Fibroblast of skin of abdomen (primary cell): ENCODE results near the gene SPECC1.
"Not testable (repeated sequence)": the region's sequence is repeated elsewhere in the genome, so short reads cannot be mapped to it uniquely, and the experiment has no call there.

Source experiments
- DNase-seq: peaks from one replicate; pipeline ENCODE4 v3.0.0-alpha.2; 2013

SPECC1 gene

GRCh38 chr17:20246692-20247091 is 237.5 kb downstream of the SPECC1 start:
- no peak for DNase-seq

- DNase-seq = no peak
Observed at GRCh38 chr17:20253323-20253722, 244.2 kb downstream of the SPECC1 start.

- DNase-seq = no peak
Observed at GRCh38 chr17:20254541-20254940, 245.4 kb downstream of the SPECC1 start.

GRCh38 chr17:20256144-20256543 is 247.0 kb downstream of the SPECC1 start:
- no peak for DNase-seq

- DNase-seq = no peak
Observed at GRCh38 chr17:20257008-20257407, 247.8 kb downstream of the SPECC1 start.

GRCh38 chr17:20257798-20258197 is 248.6 kb downstream of the SPECC1 start:
- no peak for DNase-seq

- no peak for DNase-seq
Observed at GRCh38 chr17:20259668-20260067, 250.5 kb downstream of the SPECC1 start.

GRCh38 chr17:20260268-20260667 is 251.1 kb downstream of the SPECC1 start:
- DNase-seq = no peak

GRCh38 chr17:20262226-20263114 is 253.3 kb downstream of the SPECC1 start:
- peak; percentile 86 for DNase-seq

- not testable (repeated sequence) for DNase-seq
Observed at GRCh38 chr17:20263115-20263433, 253.9 kb downstream of the SPECC1 start.

- DNase-seq = peak; percentile 88
Observed at GRCh38 chr17:20263595-20263994, 254.4 kb downstream of the SPECC1 start.

GRCh38 chr17:20264996-20265395 is 255.8 kb downstream of the SPECC1 start:
- DNase-seq = no peak

GRCh38 chr17:20266806-20267458 is 257.8 kb downstream of the SPECC1 start:
- peak; percentile 84 for DNase-seq

GRCh38 chr17:20267459-20267842 is 258.3 kb downstream of the SPECC1 start:
- no peak for DNase-seq

- DNase-seq = no peak
Observed at GRCh38 chr17:20270369-20270768, 261.2 kb downstream of the SPECC1 start.

GRCh38 chr17:20271011-20271610 is 262.0 kb downstream of the SPECC1 start:
- no peak for DNase-seq

GRCh38 chr17:20273741-20274500 is 264.8 kb downstream of the SPECC1 start:
- no peak for DNase-seq

GRCh38 chr17:20275653-20276052 is 266.5 kb downstream of the SPECC1 start:
- DNase-seq = no peak

GRCh38 chr17:20276421-20276820 is 267.3 kb downstream of the SPECC1 start:
- no peak for DNase-seq

- DNase-seq = no peak
Observed at GRCh38 chr17:20278805-20279204, 269.6 kb downstream of the SPECC1 start.

GRCh38 chr17:20279631-20280030 is 270.5 kb downstream of the SPECC1 start:
- DNase-seq = no peak

- DNase-seq = no peak
Observed at GRCh38 chr17:20280051-20280450, 270.9 kb downstream of the SPECC1 start.

- no peak for DNase-seq
Observed at GRCh38 chr17:20280851-20281250, 271.7 kb downstream of the SPECC1 start.
